GM12878 (cell line): Measurements from ENCODE around the gene SENP1. TPM values are rescaled to one million over a fixed set of nuclear protein-coding genes. Genes with fewer than 3 reads are reported as not detected.

Experiments used
- ATAC-seq: fragments of 200-7000 bp; cut with Tn5 transposase; 3 replicates; pipeline ENCODE4 v1.9.1; 2020; ENCODE audit warnings: mild to moderate bottlenecking, moderate library complexity
- BruUV-seq: library from RNA; stranded (reverse); fragments of 400-500 nt; replicated peaks from 2 replicates; lab custom pipeline; 2021; lab: Mats Ljungman, UMichigan
- CTCF ChIA-PET: fragments of 300-600 bp; sonication (Branson Sonifier 250); formaldehyde crosslinking; extraction: SDS; loops from one replicate; lab custom pipeline; 2021; ENCODE audit warnings: inconsistent platforms; lab: Yijun Ruan, JAX
- POLR2A ChIA-PET: fragments of 350-600 bp; formaldehyde crosslinking; extraction: SDS; loops from one replicate; lab custom pipeline; 2021; ENCODE audit warnings: inconsistent platforms; lab: Charles Lee
- RAD21 ChIA-PET: fragments of 300-600 bp; sonication (Branson Sonifier 250); formaldehyde crosslinking; loops from one replicate; lab custom pipeline; 2023; ENCODE audit warnings: antibody characterized with exemption; ENCODE audit not compliant: unreplicated experiment; lab: Charles Lee
- SMC1A ChIA-PET: fragments of 300-600 bp; sonication (Branson Sonifier 250); formaldehyde crosslinking; loops from one replicate; lab custom pipeline; 2023; ENCODE audit not compliant: unreplicated experiment, uncharacterized antibody; lab: Charles Lee
- DNase-seq: peaks from one replicate; pipeline ENCODE4 v3.0.0-alpha.2; 2011; ENCODE audit warnings: low read depth, low spot score
- FAIRE-seq: peaks from 3 replicates; lab custom pipeline; 2011; peaks lifted over from hg19 to GRCh38; lab: Jason Lieb, UNC
- H2AFZ ChIP-seq: 2 replicates; pipeline ENCODE4 v1.6.0; 2011; ENCODE audit warnings: low read depth, low read length, control low read depth; ENCODE audit not compliant: control insufficient read depth
- H3K27ac ChIP-seq: 2 replicates; pipeline ENCODE4 v1.5.1; 2011; ENCODE audit warnings: control low read depth; ENCODE audit not compliant: control insufficient read depth, insufficient read depth
- H3K27me3 ChIP-seq, 2 experiments: replicated peaks in 1 of 2; 2 replicates each; pipeline versions ENCODE4 v1.6.0 to v1.6.1; 2011; ENCODE audit warnings: low read length in 1 of 2; ENCODE audit not compliant: control insufficient read depth in 2 of 2, insufficient read depth in 2 of 2
- H3K36me3 ChIP-seq, 2 experiments: 2 replicates each; pipeline ENCODE4 v1.5.1; 2011; ENCODE audit warnings: low read length in 1 of 2; ENCODE audit not compliant: control insufficient read depth in 2 of 2, insufficient read depth in 2 of 2
- H3K4me1 ChIP-seq: 2 replicates; pipeline ENCODE4 v1.6.1; 2011; ENCODE audit warnings: mild to moderate bottlenecking, low read length, moderate library complexity, mixed read lengths; ENCODE audit not compliant: control insufficient read depth, insufficient read depth
- H3K4me2 ChIP-seq: 2 replicates; pipeline ENCODE4 v1.6.0; 2011; ENCODE audit warnings: control low read depth; ENCODE audit not compliant: control insufficient read depth, insufficient read depth
- H3K4me3 ChIP-seq: fragments of 200-600 bp; sonication (generic); 2 replicates; pipeline ENCODE4 v1.5.1; 2016
- H3K79me2 ChIP-seq: 2 replicates; pipeline ENCODE4 v1.6.0; 2011; ENCODE audit warnings: low read length; ENCODE audit not compliant: control insufficient read depth, insufficient read depth
- H3K9ac ChIP-seq: 2 replicates; pipeline ENCODE4 v1.8.0; 2011; ENCODE audit warnings: low read length, control low read depth, mixed read lengths; ENCODE audit not compliant: control insufficient read depth, insufficient read depth
- H3K9me3 ChIP-seq: replicated peaks from 3 replicates; pipeline ENCODE4 v1.5.1; 2011; ENCODE audit warnings: mild to moderate bottlenecking, low read length; ENCODE audit not compliant: control insufficient read depth, insufficient read depth
- H4K20me1 ChIP-seq: 2 replicates; pipeline ENCODE4 v1.6.0; 2011; ENCODE audit not compliant: control insufficient read depth, insufficient read depth
- CREB1 ChIP-seq: IDR thresholded peaks from 2 replicates; pipeline ENCODE4 v1.6.1; 2012; ENCODE audit warnings: low read depth, mild to moderate bottlenecking, inconsistent platforms
- HSF1 ChIP-seq: fragments of 150-350 bp; IDR thresholded peaks from 2 replicates; pipeline ENCODE4 v1.6.1; 2014; ENCODE audit warnings: mild to moderate bottlenecking, low read depth, low read length
- IRF3 ChIP-seq: fragments of 450-650 bp; IDR thresholded peaks from 2 replicates; pipeline ENCODE4 v1.6.1; 2014; ENCODE audit warnings: mild to moderate bottlenecking
- SREBF1 ChIP-seq: IDR thresholded peaks from 2 replicates; pipeline ENCODE4 v1.6.1; 2012; ENCODE audit warnings: mild to moderate bottlenecking, low read length
- SUZ12 ChIP-seq: fragments of 200-600 bp; sonication (generic); IDR thresholded peaks from one replicate; pipeline ENCODE4 v1.6.1; 2018; ENCODE audit warnings: antibody characterized with exemption, mild to moderate bottlenecking; ENCODE audit not compliant: unreplicated experiment
- WGBS: methylation state at CpG from one replicate; pipeline ENCODE4 v1.1.6; 2016; ENCODE audit warnings: low lambda C conversion rate; ENCODE audit not compliant: insufficient replicate concordance, insufficient coverage; ENCODE audit errors: missing lambda C conversion rate; 5-methylcytosine and 5-hydroxymethylcytosine counted together
- in situ Hi-C: fragments of 300-500 bp; cut with MboI; formaldehyde crosslinking; loops from 9 replicates; pipeline ENCODE4 v1.14.3; 2018; ENCODE audit warnings: mixed read lengths
- intact Hi-C: fragments of 100-400 bp; cut with micrococcal nuclease; formaldehyde crosslinking; loops from one replicate; pipeline ENCODE4 v1.14.2; 2022; ENCODE audit not compliant: unreplicated experiment
- polyA plus RNA-seq, 11 experiments: library from polyadenylated mRNA; depleted of rRNA in 4 of 11; unstranded in 6 of 11; stranded (reverse) in 5 of 11; fragments of >200 nt; fragmentation: Nextera tagmentation in 4 of 11; fragmentation: Illumina TruSeq in 1 of 11; extraction: Ambion mirVana in 4 of 11; extraction: Trizol in 1 of 11; gene quantifications; 1 replicate in 1 of 11; 2 replicates in 10 of 11; pipeline versions ENCODE4 v1.2.1 to v1.2.3, GENCODE V29; 2011 to 2016; ENCODE audit warnings: inconsistent platforms in 2 of 11, missing spikeins in 2 of 11, low read depth in 1 of 11
- total RNA-seq, 4 experiments: library from RNA; depleted of rRNA in 3 of 4; stranded (reverse); fragments of >200 nt in 3 of 4; fragmentation: Illumina TruSeq in 1 of 4; extraction: Trizol in 1 of 4; gene quantifications; 2 replicates each; pipeline versions ENCODE4 v1.2.1 to v1.2.3, GENCODE V29; 2013 to 2021
- TF ChIP-seq, protein P1 (sequence below): IDR thresholded peaks from 2 replicates; pipeline ENCODE4 v1.6.1; 2011; ENCODE audit warnings: low read depth, mild to moderate bottlenecking, low read length, moderate library complexity, borderline replicate concordance; ENCODE audit errors: extremely low read depth

SENP1 gene
- total and polyA plus RNA-seq, 10 of the 15 experiments (the other 5 are each of a cell fraction or from before 2014, with no cell fraction given): 8.1 to 52.4 (median 26.1) TPM

DNA sequence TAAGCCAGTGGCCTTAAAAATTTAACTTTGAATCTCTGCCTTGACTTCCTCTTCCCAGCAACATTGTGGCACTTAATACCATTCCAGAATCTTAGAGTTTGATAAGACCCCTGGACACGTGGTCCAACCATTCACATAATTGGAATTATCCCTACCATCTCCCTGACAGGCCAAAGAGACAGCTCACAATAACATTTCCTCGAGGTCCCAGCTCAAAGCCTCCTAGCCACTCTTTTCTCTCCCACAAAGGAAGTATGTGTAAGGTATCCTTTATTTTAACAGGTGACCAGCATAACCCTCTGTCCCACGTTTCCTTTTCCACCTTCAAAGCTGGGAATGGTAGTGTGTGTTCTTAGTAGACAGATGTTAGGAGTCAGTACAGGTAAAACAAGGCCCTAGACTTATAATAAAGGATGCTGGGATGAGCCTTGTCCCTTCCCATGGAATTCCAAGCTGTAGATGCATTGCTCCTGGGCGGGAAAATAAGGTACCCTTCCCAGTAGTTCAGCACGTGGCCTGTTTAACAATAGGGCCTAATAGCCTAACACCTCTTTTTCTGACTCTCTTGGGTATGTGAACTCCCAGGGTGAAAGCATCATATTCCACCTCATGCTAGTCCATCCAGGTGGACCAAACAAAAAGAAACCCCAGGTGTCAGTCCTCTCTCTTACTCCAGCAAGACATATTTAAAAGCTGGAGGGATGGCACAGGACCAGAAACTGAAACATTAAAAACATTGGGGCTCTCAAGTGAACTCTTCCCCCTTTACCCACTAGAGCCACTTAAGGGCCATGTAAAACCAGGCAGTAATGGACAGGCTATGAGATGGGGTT lies 64.1 kb downstream of the SENP1 start:
- Histone ChIP-seq H2AFZ (no peak overlapping the region), H3K79me2 (no peaks in the 10 kb centered on the region), H3K4me1 (no peaks in the 10 kb centered on the region; the same call in 1 of the 2 replicates), H4K20me1 (no peaks in the 10 kb centered on the region), H3K36me3 (peaks cover 0 to 15% of the 10 kb centered on the region in 2 experiments; a peak in 3 of 4 replicates), H3K4me2 (no peak overlapping the region), H3K9ac (no peak overlapping the region), H3K9me3 (no peaks in the 10 kb centered on the region), H3K4me3 (no peak overlapping the region), H3K27ac (no peak overlapping the region), H3K27me3 (no peaks in the 10 kb centered on the region)
- WGBS: 86% methylated on average over 5 of the region's 5 CpGs
- ChIA-PET SMC1A (no interaction called here), CTCF (no interaction called here), POLR2A (no interaction called here), RAD21 (no interaction called here)
- TF ChIP-seq IRF3: no peak
- TF ChIP-seq CREB1: no peak
- TF ChIP-seq, protein P1, sequence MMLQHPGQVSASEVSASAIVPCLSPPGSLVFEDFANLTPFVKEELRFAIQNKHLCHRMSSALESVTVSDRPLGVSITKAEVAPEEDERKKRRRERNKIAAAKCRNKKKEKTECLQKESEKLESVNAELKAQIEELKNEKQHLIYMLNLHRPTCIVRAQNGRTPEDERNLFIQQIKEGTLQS: no peak
- no peak for TF ChIP-seq SREBF1
- no peak for TF ChIP-seq SUZ12
- TF ChIP-seq HSF1: no peak
- intact Hi-C loops (no loop called here), in situ Hi-C loops (no loop called here)
- BruUV-seq: no TSS peak
- ATAC-seq (no peak), FAIRE-seq (no peak), DNase-seq (no peak)
